ENCODE measurements around the gene CREB3L2. TPM values are rescaled to one million over a fixed set of nuclear protein-coding genes. Genes with fewer than 3 reads are reported as not detected.
"Not testable (repeated sequence)": the region's sequence is repeated elsewhere in the genome, so short reads cannot be mapped to it uniquely, and the experiment has no call there.

The CREB3L2 gene
- total RNA-seq, result 10 to 100 TPM; 23.7 to 27.2 TPM

DNA sequence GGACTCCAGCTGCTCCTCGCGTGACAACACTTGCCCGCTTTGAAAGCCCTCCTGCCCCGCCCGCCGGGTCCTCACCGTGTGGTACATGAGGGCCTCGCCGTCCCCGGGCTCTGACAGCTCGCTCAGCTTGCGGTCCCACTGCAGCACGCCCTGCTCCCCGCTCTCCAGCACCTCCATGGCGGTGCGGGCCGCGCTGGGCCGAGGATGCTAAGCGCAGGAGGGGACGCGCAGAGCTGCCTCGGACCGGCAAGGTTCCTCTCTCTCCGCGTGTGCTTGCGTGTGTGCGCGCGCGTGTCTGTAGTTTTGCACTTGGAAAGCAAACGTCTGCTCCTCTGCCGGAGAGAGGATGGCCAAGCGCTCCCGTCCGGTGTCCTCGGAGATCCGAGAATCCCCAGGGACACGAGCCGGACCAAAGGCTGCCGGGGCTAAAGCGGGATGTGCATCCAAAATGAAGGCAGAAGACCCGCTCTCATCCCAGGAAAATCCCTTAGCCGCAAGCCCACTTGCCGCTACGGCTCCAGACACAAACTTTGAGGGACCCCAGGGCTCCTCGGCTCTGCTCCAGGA lies at the start of gene CREB3L2:
TSS of gene CREB3L2 (minus strand) at position 558 of the 567 bp plus-strand sequence. CDS start at position 177, 381 bp downstream.
- POLR2A ChIA-PET, result no interaction called here
- CTCF ChIA-PET, result interaction anchor here (0.6 to 2.2 kb wide), 7 partner anchors 12 to 1115 kb away, joined by 3 to 11 read pairs (median 3); no protein-coding TSS in a partner anchor

DNA sequence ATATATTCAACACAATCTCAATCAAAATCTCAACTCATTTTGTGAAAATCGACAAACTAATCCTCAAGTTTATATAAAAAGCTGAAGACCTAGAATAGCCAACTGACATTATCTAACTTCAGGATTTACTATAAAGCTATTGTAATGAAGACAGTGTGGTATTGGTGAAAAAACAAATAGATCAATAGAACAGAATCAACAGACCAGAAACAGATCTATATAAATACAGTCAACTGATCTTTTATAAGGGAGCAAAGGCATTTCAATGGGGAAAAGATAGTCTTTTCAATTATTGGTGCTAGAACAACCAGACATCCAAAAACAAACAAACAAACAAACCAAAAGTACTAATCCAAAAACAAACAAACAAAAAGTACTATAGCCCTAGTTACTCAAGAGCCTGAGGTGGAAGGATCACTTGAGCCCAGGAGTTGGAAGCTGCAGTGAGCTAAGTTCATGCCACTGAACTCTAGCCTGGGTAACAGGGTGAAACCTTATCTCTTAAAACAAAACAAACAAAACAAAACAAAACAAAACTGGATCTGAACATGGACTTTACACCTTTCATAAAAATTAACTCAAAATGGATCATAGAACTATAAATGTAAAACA lies 47.7 kb upstream of the CREB3L2 start:
- ChIA-PET CTCF (no interaction called here), POLR2A (no interaction called here)

- ChIA-PET CTCF (no interaction called here), POLR2A (no interaction called here)
Measured at GRCh38 chr7:138047907-138048306, 46.0 kb upstream of the CREB3L2 start.

- CTCF ChIA-PET, result no interaction called here
- POLR2A ChIA-PET, result no interaction called here
Measured at GRCh38 chr7:138044897-138045296, 43.0 kb upstream of the CREB3L2 start.

- POLR2A ChIA-PET, CTCF ChIA-PET: not testable (repeated sequence)
Measured at GRCh38 chr7:138040063-138040462, 38.2 kb upstream of the CREB3L2 start.

- POLR2A ChIA-PET, result no interaction called here
- CTCF ChIA-PET, result no interaction called here
Measured at GRCh38 chr7:138036135-138036534, 34.2 kb upstream of the CREB3L2 start.

DNA sequence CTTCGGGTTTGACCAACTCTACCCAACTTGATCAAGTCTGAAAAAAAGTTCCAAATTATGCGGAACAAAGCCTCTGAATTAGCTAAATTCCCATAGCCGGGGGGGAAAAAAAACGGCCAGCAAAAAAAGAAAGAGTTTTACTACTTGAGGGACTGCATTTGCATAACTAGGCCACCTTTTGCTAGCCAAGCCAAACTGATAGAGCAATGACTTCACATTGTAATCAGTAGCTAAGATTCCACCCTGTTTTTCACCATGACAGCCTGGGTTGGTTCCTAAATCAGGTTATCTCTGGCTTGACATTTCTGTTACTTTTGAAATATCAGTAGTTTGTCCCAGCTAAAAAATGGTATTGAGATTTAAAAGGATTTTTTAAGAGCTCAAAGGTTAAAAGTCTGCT lies 31.4 kb upstream of the CREB3L2 start:
- ChIA-PET POLR2A (no interaction called here), CTCF (no interaction called here)

GRCh38 chr7:138032770-138033169 lies 30.9 kb upstream of the CREB3L2 start:
- CTCF ChIA-PET, result no interaction called here

DNA sequence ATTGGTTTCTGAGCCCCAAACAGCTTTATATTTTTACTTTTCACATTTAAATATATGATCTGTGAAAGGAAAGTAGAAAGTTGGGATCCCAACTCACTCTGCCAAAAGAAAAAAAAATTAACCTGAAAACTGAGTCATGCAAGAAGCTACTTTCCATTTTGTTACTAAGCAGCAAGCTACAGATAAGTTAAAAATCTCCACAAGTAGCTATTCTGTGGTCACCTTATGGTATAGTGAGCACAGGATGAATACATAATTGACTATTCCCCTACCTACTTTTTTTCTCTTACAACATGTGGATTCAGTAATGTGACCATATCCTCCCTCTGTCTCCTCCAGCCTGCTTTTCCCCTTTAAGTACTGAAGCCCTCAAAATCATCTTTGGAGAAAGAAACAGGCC lies 30.3 kb upstream of the CREB3L2 start:
- ChIA-PET CTCF (interaction anchor here (0.6 kb wide), 1 partner anchor 326 kb away, joined by 3 read pairs; no protein-coding TSS in a partner anchor), POLR2A (no interaction called here)

More at GRCh38 chr7:138032770-138033169, 30.9 kb upstream of the CREB3L2 start:
- POLR2A ChIA-PET, result no interaction called here

DNA sequence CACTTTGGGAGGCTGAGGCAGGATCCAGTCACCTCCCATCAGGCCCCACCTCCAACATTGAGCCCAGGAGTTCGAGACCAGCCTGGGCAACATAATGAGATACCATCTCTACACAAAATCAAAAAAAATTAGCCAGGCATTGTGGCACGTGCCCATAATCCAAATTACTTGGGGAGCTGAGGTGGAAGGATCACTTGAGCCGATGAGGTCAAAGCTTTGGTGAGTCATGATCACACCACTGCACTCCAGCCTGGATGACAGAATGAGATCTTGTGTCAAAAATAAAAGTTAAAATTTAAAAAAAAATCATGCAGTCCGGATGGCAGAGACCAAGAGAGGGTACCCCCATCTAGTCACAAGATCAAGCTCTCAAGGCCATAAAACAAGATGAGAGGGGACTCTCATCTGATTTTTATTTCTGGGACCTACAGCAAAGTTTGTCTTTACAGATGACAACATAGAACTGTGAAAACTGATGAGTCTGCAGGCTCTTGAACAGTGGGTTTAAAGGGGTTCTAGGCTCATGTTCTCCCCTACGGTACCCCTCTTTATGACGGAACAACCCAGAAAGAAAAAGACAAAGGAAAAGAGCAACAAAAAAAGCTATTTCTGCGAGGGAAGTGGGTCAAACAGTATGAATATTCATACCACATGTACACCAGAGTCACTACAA lies 28.9 kb upstream of the CREB3L2 start:
- ChIA-PET POLR2A (no interaction called here), CTCF (no interaction called here)

DNA sequence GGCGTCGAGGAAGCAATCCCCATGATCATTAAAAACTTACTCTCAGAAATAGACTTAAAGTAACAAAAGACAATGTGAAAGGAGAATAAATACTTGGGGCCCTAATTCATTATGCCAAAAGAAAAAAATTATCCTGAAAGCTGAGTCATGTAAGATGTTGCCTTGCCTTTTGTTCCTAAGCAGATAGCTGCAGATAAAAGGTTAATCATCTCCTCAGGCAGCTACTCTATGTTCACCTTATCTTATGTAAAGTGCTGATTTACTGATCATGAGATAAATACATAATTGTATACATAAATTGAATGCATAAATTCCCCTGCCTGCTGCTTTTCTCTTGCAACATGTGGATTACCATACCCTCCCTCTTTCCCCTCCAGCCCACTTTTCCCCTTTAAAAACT lies 28.1 kb upstream of the CREB3L2 start:
- POLR2A ChIA-PET, result no interaction called here
- CTCF ChIA-PET, result no interaction called here

- CTCF ChIA-PET, result no interaction called here
- POLR2A ChIA-PET, result no interaction called here
Measured at GRCh38 chr7:138029126-138029525, 27.2 kb upstream of the CREB3L2 start.

DNA sequence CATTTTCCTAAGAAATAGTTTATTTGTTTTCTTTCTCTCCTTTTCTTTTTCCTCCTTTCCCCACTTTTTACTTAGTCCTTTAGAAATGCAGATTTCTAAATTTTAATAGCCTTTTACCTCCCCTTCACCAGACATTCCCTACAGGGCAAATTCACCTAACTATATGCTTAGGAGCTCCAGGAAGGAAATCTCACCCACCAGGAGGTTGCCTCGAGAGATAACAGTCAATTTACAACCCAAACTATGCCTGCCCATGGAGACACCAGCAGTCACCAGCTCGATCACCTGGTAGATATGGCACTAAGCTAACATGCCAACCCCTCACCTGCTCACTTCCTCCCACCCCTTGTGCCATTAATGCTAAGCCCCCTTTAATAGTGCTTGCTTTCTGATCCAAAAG lies 25.2 kb upstream of the CREB3L2 start:
- POLR2A ChIA-PET, result no interaction called here
- CTCF ChIA-PET, result no interaction called here

DNA sequence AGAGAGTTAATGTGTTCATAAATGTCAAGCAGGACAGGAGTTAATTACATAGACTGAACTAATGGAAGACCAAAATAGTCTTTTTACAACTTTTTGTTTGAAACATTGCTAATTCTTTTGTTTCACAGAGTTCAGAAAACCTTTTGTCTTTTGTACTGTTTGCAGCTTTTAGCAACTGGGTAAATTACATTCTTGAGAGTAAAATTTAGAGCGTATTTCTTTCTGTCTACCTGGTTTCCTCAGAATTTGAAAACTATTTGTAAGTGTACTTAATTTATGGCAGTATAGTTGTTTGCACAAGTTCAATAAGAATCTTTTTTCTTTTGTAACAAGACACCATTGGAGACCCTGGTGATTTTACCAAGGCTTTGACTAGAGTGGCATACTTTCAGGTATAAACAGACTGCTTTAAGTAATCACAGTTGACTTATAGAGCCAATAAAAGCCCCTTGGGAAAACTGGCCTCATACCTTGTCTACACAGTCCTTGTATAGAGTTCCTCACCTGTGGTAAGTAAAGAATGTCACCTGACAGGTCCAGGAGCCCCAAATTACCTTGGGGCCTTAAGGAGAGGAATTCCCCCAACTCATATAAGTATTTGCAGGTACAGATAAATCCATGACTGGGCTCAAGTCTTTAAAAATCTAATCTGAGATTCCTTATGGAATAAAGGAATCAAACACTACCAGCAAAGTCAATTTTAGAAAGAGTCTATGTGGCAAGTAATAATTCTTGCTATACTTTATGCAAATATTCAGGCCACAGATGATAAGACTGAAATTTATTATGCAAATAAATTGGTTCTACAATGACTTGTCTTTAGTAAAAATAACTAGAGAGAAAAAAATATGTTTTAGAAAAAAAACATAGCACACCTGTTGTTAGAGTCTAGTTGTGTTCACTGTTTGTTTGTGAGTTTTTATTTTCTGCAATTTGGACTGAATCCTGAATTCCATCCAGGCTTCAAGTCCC lies 23.6 kb upstream of the CREB3L2 start:
- ChIA-PET POLR2A (no interaction called here), CTCF (no interaction called here)

DNA sequence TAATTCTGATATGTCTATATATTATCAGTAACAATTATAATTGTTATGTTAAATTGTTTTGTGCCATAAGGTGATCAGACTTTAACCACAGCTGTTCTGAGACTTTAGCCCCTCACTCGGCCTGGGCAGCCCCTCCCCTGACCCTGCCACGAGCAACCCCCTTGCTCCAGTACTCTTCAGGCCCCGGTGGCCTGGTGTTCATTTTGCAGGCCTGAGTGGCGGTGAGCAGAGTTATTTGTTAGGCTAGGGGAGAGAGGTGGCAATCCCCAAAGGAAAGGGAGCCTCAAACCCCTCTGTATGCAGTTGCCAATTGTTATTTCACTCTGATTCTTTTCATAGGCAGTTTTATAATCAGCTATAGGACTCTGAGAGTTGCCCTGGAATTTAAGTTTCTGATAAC lies 22.9 kb upstream of the CREB3L2 start:
- ChIA-PET POLR2A (no interaction called here), CTCF (no interaction called here)

GRCh38 chr7:138024343-138024691 lies 22.4 kb upstream of the CREB3L2 start:
- ChIA-PET CTCF (no interaction called here), POLR2A (no interaction called here)

DNA sequence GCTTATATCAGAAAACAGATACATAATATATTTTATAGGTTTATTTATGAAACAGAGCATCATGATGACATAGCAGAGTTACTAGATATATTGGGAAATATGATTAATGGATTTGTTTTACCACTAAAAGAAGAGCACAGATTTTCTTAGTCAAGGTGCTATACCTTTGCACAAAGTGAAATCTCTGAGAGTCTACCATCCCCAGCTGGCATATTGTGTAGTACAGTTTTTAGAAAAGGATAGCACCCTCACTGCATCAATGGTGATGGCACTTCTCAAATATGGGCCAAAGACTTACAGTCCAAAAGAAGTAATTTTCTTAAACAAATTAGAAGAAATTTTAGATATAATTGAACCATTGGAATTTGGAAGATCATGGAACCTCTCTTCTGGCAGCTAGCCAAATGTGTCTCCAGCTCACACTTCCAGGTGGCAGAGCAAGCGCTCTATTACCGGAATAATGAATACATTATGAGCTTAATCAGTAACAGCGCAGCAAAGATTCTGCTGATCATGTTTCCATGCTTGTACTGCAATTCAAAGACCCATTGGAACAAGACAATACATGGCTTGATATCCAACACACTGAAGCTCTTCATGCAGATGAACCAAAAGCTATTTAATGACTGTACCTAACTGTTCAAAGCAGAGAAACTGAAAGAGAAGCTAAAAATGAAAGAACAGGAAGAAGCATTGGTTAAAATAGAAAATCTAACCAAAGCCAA lies 21.9 kb upstream of the CREB3L2 start:
- POLR2A ChIA-PET, result no interaction called here
- CTCF ChIA-PET, result interaction anchor here (0.5 kb wide), 1 partner anchor 51 kb away, joined by 3 read pairs; no protein-coding TSS in a partner anchor

DNA sequence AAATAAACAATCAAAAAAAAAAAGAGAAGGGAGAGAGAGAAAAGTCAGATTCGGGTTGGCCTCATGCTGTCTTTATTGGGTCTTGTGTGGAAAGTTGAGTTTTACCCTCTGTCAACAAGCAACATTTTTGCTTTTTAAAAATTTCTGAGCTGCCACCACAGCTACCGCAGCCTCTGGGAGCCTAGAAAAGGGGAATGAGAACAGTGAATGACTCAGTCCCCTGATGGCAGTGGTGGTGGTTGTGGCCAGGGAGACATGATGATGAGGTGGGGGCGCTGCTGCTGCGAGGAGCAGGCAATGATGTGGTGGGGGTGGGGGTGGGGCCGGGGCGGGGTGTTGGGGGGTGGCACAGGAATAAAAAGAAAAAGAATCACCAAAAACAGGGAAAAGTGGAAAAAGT lies 20.0 kb upstream of the CREB3L2 start:
- ChIA-PET POLR2A (no interaction called here), CTCF (no interaction called here)

DNA sequence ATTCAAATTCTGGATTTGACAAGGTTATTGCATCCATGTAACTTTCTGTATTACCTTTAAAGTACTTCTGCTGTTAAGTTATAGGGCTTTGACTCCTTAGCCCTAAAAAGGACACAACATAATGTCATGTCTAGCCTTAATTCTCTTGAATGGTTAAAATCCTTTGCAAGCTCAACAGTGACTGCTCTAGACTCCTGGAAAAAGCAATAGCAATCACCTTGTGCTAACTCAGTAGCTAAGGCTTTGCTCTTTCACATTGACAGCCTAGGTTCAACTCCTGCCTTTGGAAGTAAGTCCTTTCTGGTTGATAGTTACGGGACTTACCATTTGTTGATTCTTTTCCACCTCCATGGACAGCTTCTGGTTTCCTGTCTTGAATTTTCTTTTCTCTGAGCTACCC lies 16.1 kb upstream of the CREB3L2 start:
- CTCF ChIA-PET, result no interaction called here
- POLR2A ChIA-PET, result no interaction called here

DNA sequence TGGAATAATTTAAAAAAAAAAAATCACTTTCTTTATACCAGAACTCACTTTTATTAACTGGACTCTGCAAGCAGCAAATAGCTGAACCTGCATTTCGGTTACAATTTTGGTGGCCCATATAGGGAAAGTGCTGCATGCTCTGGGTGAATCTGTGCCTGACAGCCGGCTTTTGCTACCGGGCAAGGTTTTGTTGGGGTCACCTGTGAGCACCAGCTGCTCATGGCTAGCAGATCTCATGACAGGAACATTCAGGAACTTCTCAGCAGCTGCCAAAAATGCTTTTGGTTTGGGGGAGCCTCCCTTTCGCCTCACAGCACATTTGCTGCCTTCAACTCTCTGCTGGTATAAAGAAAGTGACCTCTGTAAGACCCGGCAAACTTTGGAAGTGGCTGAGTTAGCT lies 13.2 kb upstream of the CREB3L2 start:
- POLR2A ChIA-PET, result interaction anchor here (0.8 kb wide), 1 partner anchor 115 kb away, joined by 3 read pairs; no protein-coding TSS in a partner anchor
- CTCF ChIA-PET, result interaction anchor here (2.5 kb wide), 1 partner anchor 13 kb away, joined by 10 read pairs; the partner anchor contains the start of gene CREB3L2
